Measurements from ENCODE around the gene CCNY. TPM values are rescaled to one million over a fixed set of nuclear protein-coding genes. Genes with fewer than 3 reads are reported as not detected.

Gene CCNY
- total RNA-seq, 1 experiment from 2014 or later, result 62.2 TPM

- DNase-seq (ENCODE audit: low read depth, low spot score) (no peak), ATAC-seq (no peak)
- Histone ChIP-seq H3K36me3 (ENCODE audit: control insufficient read depth in 1 of 2, insufficient read depth in 2 of 2, low read length in 2 of 2) (peaks cover 0 to 4% of the 10 kb centered on the region in 2 experiments; a peak in 1 of 4 replicates), H3K9me2 (ENCODE audit: insufficient read depth) (no peaks in the 10 kb centered on the region), H3K9ac (ENCODE audit: low read length) (no peak overlapping the region), H3K9me3 (ENCODE audit: control insufficient read depth in 1 of 2, insufficient read depth in 1 of 2, low read depth in 1 of 2, low read length in 2 of 2) (no peaks in the 10 kb centered on the region), H3K4me2 (ENCODE audit: low read length) (no peak overlapping the region), H3K27ac (ENCODE audit: low read depth, low read length) (no peak overlapping the region), H3K4me3 (replicated peaks in 1 of 2; ENCODE audit: low read depth in 1 of 2, low read length in 2 of 2) (no peak overlapping the region), H2AFZ (ENCODE audit: low read depth, low read length, poor library complexity, severe bottlenecking) (no peak overlapping the region), H3K27me3 (ENCODE audit: insufficient read depth, low read length) (no peaks in the 10 kb centered on the region), H3K4me1 (ENCODE audit: control insufficient read depth in 1 of 2, insufficient read depth in 2 of 2, low read length in 2 of 2) (no peaks in the 10 kb centered on the region), H3K79me2 (ENCODE audit: insufficient read depth, low read length) (no peaks in the 10 kb centered on the region), H4K20me1 (ENCODE audit: insufficient read depth) (no peaks in the 10 kb centered on the region)
- CTCF ChIA-PET, result no interaction called here
- RAD21 ChIA-PET (ENCODE audit: low non-redundant PET in 1 of 2, low total read pairs in 2 of 2, uncharacterized antibody in 2 of 2, unreplicated experiment in 2 of 2), result no interaction called here
- no TSS peak for BruUV-seq (replicated peaks)
- intact Hi-C loops (cut with micrococcal nuclease), result no loop called here
- TF ChIP-seq YY1 (IDR thresholded peaks at IDR 0.05; ENCODE audit: extremely low read depth, insufficient replicate concordance, low read depth, low read length) (no peak), TCF7L2 (IDR thresholded peaks at IDR 0.05; ENCODE audit: borderline replicate concordance, extremely low read depth, insufficient read depth, insufficient read length) (no peak), JUND (IDR thresholded peaks at IDR 0.05) (no peak), POLR2A (IDR thresholded peaks at IDR 0.05; ENCODE audit: borderline replicate concordance, extremely low read depth, insufficient read depth, insufficient read length) (no peak), CTCF (IDR thresholded peaks at IDR 0.05 in 2 of 3, conservative IDR thresholded peaks at IDR 0.05 in 1 of 3; ENCODE audit: borderline replicate concordance in 1 of 3, insufficient read depth in 1 of 3, low read depth in 2 of 3, low read length in 2 of 3) (no peak), FOSL1 (IDR thresholded peaks at IDR 0.05; ENCODE audit: low read depth) (no peak), ZNF274 (IDR thresholded peaks at IDR 0.05; ENCODE audit: low read depth, low read length) (no peak), POLR2AphosphoS5 (IDR thresholded peaks at IDR 0.05; ENCODE audit: low read depth, low read length) (no peak), CEBPB (IDR thresholded peaks at IDR 0.05; ENCODE audit: low read depth) (no peak), ELF1 (IDR thresholded peaks at IDR 0.05; ENCODE audit: borderline replicate concordance, low read depth) (no peak), EZH2 (IDR thresholded peaks at IDR 0.05) (no peak), SIN3A (IDR thresholded peaks at IDR 0.05; ENCODE audit: low read depth) (no peak), SRF (IDR thresholded peaks at IDR 0.05; ENCODE audit: low read depth) (no peak), REST (IDR thresholded peaks at IDR 0.05; ENCODE audit: low read depth) (no peak), EZH2phosphoT487 (IDR thresholded peaks at IDR 0.05; ENCODE audit: borderline replicate concordance) (no peak), RAD21 (IDR thresholded peaks at IDR 0.05; ENCODE audit: low read depth) (no peak)
- TF ChIP-seq, protein P1, sequence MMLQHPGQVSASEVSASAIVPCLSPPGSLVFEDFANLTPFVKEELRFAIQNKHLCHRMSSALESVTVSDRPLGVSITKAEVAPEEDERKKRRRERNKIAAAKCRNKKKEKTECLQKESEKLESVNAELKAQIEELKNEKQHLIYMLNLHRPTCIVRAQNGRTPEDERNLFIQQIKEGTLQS (IDR thresholded peaks at IDR 0.05), result no peak
- POLR2A ChIA-PET, result no interaction called here
Observed at GRCh38 chr10:35526746-35527145, 190.4 kb downstream of the CCNY start.

All from HCT116 (cell line).